Epithelial cell of proximal tubule (primary cell): ENCODE measurements around the gene PRSS21. TPM values are rescaled to one million over a fixed set of nuclear protein-coding genes. Genes with fewer than 3 reads are reported as not detected.

ENCODE experiments used
- DNase-seq: peaks from one replicate; pipeline ENCODE4 v3.0.0-alpha.2; 2011; ENCODE audit warnings: low read depth
- H3K4me3 ChIP-seq: 2 replicates; pipeline ENCODE4 v1.5.1; 2011; ENCODE audit warnings: low read depth, mild to moderate bottlenecking, low read length
- total RNA-seq: library from RNA; depleted of rRNA; stranded (reverse); fragments of >200 nt; gene quantifications from 2 replicates; pipeline ENCODE4 v1.2.3, GENCODE V29; 2015
- TF ChIP-seq, protein P1 (sequence below): conservative IDR thresholded peaks from 2 replicates; pipeline ENCODE4 v1.5.1; 2012; ENCODE audit warnings: low read depth, mild to moderate bottlenecking, low read length

Gene PRSS21
- total RNA-seq, 1 donor from 2014 or later: 4.6 TPM

DNA sequence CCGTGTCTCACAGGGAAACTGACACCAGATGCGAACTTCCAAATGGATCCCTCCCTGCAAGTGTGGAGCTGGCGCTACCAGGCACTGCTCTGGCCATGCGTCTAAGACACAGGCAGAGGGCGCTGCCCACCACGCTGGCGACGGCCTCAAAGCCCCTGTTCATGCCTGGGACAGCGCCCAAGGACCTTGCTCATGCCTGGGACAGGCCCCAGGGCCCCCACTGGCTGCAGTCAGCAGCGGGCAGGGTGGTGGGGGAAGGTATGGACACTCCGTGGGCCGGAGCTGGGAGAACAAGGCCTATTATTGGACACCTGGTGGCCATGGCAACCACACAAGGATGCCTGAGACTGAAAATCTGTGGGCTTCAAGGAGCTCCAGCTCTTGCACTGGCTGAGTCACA lies 21.9 kb downstream of the PRSS21 start:
- DNase-seq: no peak
- TF ChIP-seq, protein P1, sequence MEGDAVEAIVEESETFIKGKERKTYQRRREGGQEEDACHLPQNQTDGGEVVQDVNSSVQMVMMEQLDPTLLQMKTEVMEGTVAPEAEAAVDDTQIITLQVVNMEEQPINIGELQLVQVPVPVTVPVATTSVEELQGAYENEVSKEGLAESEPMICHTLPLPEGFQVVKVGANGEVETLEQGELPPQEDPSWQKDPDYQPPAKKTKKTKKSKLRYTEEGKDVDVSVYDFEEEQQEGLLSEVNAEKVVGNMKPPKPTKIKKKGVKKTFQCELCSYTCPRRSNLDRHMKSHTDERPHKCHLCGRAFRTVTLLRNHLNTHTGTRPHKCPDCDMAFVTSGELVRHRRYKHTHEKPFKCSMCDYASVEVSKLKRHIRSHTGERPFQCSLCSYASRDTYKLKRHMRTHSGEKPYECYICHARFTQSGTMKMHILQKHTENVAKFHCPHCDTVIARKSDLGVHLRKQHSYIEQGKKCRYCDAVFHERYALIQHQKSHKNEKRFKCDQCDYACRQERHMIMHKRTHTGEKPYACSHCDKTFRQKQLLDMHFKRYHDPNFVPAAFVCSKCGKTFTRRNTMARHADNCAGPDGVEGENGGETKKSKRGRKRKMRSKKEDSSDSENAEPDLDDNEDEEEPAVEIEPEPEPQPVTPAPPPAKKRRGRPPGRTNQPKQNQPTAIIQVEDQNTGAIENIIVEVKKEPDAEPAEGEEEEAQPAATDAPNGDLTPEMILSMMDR: peak; percentile 95
- no peak overlapping the region for H3K4me3 ChIP-seq

DNA sequence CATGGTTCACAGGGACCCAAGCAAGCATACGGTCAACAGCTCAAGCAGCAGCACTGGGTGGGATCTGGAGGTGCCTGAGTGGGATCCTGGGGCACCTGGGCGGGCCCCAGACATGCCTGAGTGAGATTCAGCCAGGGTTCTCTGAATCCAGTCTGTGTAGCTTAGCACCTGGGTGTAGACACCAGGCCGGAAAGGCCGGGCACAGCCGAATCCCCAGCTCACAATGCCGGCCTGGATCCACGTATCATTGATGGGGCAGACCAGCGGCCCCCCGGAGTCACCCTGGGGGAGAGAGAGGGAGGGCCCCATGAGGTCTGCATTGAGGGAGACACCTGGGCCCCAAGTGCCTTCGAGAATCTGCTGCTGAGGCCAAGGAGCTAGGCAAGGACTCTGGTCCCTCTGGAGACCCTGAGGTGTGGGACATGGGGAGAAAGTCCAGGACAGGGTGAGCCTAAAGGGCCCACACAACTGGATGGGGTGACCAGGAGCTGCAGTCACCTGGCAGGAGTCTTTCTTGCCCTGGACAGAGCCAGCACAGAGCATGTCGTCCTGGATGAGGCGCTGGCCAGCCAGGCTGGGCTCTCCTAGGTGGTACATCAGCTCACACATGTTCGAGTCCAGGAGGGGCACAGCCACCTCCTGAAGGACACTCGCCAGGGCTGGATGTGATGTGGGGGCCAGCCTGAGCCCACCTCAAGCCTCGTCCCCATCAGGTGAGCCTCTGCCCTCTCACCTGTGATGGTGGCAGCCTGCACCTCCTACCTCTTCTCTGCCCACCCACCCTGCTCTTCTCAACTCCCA lies 22.8 kb downstream of the PRSS21 start:
- DNase-seq: no peak
- TF ChIP-seq, protein P1: no peak

DNA sequence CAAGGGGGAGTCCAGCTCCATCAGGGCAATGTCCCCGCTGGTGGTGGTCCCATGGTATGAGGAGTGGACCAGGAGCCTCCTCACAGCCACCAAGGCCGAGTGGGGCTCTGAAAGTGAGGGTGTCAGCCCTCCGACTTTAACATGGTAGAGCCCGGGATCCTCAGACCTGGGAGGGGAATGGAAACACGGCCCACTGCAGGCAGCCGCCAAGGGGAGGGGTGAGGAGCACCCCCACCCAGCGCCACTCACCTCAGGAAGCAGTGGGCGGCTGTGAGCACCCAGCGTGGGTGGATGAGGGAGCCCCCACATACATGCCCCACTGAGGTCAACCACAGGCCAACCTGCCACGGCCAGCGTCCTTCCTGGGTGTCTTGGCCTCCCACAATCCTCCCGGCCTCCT lies 23.9 kb downstream of the PRSS21 start:
- TF ChIP-seq, protein P1: no peak
- no peak overlapping the region for H3K4me3 ChIP-seq
- no peak for DNase-seq

More for the DNA sequence above, 22.8 kb downstream of the PRSS21 start:
- no peak overlapping the region for H3K4me3 ChIP-seq

DNA sequence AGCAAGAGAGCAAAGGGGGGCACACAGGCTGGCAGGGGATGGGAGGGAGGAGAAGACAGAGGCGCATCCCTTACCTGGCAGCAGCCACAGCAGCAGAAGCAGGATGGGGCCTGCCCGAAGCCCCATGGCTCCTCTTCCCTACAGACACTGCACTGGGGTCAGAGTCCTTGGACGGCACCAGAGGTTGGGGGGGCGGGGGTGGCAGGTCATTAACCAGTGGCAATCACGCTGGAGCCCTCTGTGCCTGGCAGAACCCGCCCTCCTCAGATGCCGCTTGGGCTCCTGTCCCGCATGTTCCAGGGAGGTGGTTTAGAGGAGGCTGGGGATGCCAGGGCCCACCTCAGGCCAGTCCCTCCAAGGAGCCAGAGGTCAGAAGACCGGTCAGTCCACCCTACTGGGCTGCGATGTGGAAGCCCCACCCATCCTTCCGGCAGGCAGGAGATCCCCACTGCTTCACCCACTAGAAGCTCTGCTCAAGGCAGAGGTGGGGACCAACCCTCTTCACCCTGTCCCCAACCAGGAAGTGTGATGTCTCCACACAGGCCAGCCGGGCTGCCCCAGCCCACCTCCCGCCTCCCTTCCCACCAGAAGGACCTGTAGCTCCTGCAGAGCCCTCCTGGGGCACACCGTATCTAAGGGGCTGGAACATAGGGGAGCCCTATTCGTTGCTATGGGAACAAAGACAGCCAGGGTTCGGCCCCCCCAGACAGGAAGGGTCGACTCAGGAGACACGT lies 24.7 kb downstream of the PRSS21 start:
- TF ChIP-seq, protein P1: no peak
- no peak overlapping the region for H3K4me3 ChIP-seq
- DNase-seq: no peak

DNA sequence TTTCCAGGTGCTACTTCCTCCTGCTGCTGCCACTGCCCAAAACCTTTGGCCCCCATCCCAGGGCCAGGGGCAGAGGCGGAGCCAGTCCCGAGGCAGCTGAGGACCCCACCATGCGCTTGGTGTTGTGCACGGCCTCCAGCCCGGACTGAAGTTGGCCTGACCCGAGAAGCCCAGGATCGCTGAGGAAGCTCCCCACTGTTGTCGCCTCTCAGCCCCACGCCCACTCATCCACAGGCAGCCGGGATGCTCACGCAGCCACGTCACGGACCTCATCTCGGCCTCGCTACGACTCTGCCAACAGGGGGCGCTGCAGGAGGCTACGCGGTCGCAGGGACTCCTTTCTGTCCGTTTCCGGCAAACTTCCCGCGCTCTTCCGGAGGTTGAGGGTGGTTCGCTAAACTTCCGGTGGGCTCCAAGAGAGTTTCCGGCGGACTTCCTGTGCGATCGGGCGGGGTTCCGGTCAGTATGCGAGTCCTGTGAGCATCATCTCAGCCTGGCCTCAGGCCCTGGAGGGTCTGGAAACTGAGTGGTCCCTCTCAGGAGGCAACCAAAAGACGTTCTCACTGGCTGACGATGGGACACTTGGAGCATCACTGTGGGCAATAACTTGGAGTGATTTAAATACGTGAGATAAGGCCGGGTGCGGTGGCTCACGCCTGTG lies 25.4 kb downstream of the PRSS21 start:
- no peak for DNase-seq

DNA sequence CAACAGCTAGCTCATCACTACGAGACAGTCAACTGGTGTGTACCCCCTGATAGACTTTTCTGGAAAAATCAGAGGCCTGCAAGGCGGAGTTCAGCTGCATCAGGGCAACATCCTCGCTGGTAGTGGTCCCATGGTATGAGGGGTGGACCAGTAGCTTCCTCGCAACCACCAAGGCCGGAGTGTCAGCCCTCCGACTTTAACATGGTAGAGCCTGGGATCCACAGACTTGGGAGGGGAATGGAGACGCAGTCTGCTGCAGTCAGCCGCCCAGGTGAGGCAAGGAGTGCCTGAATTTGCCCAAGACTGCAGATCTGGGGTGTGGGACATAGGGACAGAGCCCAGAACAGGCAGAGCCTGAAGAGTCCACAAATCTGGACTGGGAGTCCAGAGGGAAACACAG lies 26.5 kb downstream of the PRSS21 start:
- TF ChIP-seq, protein P1: no peak
- no peak overlapping the region for H3K4me3 ChIP-seq
- no peak for DNase-seq

More for the DNA sequence above, 25.4 kb downstream of the PRSS21 start:
- no peak overlapping the region for H3K4me3 ChIP-seq
- TF ChIP-seq, protein P1: peak; percentile 67
